Measurements from ENCODE around the gene WDSUB1.
A peak's percentile ranks its signal among the peaks of the same experiment; 100 is the strongest.

WDSUB1 gene

DNA sequence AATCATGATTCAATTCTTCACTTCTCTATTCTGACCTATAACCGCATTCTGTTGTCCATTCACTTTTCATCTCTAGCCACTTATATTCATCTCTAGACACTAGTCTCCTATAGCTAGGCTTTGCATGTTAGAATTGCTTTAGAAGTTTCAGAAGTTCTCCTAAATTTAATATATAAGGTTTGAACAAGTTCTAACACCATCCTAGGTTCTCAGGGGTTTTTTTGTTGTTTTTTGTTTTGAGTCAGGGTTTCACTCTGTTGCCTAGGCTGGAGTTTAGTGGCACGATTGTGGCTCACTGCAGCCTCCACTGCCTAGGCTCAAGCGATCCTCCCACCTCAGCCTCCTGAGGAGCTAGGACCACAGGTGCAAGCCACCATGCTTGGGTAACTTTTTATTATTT lies 19.9 kb downstream of the WDSUB1 start:
- no peak for DNase-seq (ENCODE audit: low read depth in 2 of 2)

DNA sequence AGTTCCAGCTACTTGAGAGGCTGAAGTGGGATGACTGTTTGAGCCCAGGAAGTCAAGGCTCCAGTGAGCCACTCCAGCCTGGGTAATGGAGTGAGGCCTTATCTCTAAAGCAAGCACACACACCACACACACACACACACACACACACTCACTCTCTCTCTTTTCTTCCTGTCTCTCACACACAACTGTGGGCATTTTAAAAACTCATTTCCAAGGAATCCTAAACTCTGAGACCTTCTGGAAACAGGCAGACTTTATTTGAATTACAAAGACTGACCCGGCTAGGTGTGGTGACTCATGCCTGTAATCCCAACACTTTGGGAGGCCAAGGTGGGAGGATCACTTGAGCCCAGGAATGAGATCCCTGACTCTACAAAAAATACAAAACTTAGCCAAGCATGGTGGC lies 21.3 kb downstream of the WDSUB1 start:
- no peak for DNase-seq (ENCODE audit: low read depth in 2 of 2)

DNA sequence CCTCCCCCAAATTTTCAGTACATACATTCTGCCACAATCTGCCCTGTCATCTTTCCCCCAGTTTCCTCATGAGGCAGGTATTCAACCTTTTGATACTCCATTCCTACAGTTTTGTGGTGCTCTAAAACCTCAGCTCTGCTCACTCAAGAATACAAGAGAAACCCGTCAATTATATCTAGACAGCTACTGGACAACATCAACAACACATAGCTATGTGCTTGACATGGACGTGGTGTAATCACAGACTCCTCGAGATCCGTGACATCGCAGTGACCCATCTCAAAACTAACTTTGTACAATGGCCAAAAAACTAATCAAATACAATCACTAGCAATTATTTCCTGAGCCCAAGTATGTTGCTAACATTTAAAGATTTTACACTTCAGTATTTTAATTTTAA lies 23.6 kb downstream of the WDSUB1 start:
- no peak for DNase-seq (ENCODE audit: low read depth in 2 of 2)

DNA sequence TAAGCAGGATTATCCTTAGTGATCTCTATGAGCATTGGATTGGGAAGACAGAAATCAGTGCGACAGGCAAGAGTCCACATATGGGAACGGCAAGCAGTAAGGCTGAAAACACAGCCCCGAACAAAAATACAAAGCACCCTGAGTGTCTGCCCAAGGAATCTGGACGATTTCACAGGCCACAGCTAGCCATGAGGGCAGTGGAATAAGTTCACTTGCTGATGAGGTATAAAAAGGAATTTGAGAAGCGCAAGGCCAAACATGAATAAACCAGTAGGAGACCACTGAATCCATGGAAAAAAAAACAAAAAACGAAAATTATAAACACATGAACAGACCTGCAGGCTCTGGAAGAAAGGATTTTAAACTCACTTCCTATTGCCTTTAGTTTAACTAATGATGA lies 24.3 kb downstream of the WDSUB1 start:
- DNase-seq (ENCODE audit: low read depth in 2 of 2) = no peak

DNA sequence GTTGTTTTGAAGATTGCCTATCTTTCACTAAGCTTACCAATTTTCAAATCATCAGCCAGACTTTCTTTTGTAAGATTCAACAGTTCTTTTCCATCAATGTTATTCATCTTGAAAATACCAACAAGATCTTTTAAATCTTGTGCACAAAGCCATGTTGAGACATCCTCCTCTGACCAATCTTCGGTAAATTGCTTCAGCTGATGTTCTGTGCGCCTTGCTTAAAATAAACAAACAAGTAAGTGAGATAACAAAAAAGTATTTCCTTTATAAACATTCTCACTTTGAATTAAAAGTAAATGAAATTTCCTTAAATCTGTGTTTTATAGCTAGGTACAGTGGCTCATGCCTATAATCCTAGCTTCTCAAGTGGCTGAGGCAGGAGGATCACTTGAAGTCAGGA lies 30.3 kb downstream of the WDSUB1 start:
- DNase-seq (ENCODE audit: low read depth in 2 of 2) = no peak

DNA sequence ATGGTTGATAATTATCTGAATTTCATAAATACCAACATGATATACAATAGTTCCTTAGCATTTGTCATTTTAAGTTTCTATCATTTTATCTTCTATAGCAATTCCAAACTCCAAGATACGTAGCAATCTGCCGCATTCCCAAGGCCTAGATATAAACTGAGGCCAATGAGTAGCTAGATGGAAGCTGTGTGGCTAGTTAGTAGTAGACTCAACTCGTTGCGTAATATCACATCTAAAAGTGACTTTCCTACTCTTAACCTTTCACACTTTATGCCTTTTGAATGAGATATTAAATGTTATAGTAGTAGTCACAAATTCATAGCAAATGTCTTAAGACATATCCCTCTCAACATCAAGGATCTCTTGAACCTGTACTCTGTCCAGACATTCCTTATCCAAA lies 33.6 kb downstream of the WDSUB1 start:
- DNase-seq (ENCODE audit: low read depth in 2 of 2) = no peak

DNA sequence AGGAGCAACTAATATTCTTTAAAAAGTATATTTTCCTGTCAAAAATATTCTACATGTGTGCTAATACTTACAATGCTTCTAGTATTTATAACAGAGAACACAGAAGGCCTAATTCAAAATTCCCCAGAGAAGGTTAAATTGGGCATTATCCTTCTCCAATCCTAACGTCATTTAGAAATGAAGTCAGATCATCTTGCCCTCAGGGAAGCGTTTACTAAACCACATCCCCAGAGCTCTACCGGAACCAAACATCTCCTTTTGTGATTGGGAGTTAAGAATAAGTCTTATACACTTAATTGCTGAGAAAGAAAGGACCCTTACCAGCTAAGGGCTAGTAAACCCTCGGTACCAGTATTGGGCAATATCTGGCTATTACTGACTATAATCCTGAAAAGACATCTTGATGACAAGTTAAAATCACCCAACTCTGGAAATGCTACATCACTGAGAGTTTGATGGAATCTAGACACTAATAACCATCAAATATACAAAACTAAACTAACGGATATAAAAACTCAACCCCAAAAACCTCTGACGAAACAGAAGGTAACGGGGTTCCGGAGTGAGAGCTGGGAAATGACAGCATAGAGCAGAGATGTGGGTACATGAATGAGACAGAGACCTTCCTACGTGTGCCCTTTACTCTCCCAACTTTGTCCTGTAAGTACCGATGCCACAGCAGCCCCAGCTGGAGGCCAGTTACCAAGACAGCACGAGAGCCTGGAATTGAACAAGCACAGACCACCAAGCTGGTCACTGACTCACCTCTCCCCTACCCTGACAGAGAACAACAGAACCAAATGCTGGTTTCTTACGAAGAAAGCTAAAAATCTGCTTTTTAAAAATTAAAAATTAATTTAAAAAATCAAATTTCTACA lies 35.0 kb downstream of the WDSUB1 start:
- no peak for DNase-seq (ENCODE audit: low read depth in 2 of 2)

DNA sequence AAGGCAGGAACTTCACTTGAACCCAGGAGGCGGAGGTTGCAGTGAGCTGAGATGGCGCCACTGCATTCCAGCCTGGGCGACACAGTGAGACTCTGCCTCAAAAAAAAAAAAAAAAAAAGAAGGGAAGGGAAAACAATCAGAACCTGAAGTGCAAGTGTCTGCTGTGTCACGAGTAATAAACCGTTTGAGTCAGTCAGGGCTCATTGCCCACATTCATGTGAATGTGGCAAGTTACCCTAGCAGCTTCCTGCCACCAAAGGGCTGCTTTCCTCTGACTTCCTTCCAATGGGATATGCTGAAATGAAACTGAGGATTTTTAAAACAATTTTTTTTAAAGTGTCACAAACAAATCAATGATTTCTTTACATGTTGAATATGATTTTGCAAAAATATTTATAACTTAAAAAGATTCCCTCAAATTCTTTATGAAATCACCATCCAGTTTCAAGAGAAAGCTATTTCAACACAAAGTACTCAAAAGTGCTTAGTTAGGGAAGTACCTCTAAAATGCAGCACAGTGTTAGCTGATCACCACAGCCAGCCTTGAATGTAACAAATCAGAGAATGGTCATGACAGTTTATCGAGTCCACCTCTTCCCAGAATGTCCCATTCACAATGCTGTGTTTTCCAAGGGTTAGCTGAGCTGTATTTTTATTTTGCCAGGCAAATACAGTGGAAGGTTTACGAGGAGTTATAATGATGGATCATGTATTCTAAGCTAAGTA lies 36.4 kb downstream of the WDSUB1 start:
- no peak for DNase-seq (ENCODE audit: low read depth in 2 of 2)

DNA sequence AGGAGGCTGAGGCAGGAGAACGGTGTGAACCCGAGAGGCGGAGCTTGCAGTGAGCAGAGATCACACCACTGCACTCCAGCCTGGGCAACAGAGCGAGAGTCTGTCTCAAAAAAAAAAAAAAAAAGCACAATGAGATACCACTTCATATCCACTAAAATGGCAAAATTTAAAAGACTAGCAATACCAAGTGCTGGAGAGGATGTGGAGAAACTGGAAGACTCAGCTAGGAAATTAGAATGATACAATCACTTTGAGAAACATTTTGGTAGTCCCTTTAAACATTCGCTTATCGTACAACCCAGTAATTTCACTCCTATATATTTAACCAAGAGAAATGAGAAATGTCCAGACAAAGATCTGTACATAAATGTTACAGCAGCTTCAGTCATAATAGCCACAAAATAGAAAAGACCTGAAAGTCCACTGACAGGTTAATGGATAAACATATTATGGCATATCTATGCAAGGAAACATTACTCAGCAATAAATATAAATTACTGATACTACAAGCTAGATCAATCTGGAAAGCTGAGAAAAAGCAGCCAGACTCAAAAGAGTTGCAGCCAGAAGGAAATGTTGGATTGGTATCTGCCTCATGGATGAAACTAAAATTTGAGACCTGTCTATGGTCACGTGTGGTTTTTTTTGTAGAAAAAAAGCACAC lies 40.0 kb downstream of the WDSUB1 start:
- no peak for DNase-seq (ENCODE audit: low read depth in 2 of 2)

DNA sequence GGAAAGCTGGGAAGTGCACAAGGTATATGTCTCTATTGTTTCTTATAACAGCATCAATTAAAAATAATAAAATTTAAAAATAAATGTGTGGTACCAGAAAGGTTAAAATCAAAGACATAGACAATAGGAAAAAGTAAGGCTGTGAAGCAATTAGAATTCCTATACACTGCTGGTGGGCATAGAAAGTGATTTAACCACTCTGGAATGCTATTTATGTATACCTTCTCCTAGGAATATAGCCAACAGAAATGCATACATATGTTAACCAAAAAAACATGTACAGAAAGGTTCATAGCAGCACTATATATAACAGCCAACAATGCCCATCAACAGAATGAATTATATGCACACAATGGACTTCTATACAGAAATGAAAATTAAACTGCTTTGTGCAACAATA lies 43.0 kb downstream of the WDSUB1 start:
- DNase-seq (ENCODE audit: low read depth in 2 of 2) = no peak

DNA sequence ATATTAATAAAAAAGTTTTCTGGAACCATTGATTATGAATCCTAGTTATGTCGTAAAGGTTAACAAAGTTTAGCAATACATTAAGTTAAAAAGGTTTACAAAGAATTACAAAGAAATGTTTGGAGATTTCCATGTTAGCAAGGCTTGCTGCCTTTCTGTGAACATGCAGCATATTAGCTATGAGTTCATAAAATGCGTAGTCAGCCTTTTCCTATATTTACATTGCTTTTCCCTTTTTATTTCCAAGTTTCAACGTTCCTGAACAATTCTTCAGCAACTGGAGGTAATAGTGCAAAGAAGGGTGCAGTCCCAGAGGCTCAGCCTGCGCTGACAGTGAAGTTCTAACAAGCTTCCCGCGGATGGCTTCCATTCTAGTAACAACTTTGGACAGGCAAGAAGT lies 51.6 kb downstream of the WDSUB1 start:
- DNase-seq (ENCODE audit: low read depth in 2 of 2) = no peak

DNA sequence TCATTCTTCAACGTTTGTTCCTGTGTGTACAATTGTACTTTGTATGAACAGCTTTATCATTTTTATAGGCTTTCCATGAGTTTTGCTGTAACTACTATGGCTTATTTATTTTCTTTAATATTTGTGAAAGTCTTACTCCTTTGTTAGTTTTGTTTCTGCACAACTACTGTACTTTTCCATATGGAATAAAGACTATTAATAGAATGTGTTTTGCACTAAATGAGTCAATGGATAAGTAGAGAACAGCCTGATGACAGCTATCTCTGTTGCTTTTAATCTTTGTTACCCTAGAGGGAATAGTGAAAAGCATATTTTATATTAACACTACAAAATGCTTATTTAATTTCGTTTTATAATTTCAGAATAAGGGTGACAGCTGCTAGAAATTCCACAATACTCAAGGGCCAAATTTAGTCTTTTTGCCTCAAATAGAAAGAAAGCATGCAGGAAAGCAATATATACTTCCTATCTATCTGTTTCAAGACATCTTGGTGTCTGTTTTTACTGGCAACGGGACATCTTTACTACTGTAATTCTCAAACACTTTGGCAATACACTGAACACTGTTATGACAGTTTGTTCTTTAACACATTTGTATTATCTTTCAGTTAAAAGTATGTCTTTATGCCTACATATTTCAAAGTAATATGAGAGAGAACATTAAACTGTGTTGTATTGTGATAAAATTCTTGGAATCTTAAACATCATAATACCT lies 53.9 kb downstream of the WDSUB1 start:
- no peak for DNase-seq (ENCODE audit: low read depth in 2 of 2)

DNA sequence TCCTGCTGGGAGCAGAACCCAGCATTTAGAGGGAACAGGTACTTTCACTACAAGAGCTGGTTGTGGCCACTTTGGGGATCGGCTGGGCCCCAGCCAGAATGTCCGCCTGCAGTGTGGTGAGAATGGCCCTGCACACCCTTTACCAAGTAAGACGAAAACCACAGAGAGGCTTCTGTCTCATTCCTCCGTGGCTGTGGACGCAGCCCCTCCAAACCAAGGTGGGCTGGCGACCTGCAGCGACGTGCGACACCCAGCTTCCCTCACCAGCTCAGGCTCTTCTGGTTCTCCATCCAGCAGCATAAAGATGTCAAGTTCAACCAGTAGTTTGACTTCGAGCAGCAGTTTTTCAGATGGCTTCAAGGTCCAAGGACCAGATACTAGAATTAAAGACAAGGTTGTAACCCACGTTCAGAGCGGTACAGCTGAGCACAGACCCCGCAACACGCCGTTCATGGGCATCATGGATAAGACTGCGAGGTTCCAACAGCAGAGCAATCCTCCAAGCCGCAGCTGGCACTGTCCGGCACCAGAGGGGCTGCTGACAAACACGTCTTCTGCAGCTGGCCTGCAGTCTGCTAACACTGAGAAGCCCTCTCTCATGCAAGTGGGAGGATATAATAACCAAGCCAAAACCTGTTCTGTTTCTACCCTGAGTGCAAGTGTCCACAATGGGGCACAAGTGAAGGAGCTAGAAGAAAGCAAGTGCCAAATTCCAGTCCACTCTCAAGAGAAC lies 56.2 kb downstream of the WDSUB1 start:
- no peak for DNase-seq (ENCODE audit: low read depth in 2 of 2)

DNA sequence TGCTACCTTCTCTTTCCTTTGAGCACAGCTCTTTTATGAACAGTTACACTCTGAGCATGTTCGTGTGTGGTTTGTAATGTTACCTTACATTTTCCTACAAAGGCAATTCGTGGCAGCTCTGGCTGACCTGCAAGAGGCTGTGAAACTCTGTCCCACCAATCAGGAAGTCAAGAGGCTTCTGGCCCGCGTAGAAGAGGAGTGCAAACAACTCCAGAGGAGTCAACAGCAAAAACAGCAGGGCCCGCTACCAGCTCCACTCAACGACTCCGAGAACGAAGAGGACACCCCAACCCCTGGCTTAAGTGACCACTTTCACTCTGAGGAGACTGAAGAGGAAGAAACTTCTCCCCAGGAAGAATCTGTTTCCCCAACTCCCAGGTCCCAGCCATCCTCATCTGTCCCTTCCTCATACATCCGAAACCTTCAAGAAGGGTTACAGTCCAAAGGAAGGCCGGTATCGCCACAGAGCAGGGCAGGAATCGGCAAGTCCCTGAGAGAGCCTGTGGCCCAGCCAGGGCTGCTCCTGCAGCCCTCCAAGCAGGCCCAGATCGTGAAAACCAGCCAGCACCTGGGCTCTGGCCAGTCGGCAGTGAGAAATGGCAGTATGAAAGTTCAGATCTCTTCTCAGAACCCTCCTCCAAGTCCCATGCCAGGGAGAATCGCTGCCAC lies 56.9 kb downstream of the WDSUB1 start:
- DNase-seq (ENCODE audit: low read depth in 2 of 2) = no peak

DNA sequence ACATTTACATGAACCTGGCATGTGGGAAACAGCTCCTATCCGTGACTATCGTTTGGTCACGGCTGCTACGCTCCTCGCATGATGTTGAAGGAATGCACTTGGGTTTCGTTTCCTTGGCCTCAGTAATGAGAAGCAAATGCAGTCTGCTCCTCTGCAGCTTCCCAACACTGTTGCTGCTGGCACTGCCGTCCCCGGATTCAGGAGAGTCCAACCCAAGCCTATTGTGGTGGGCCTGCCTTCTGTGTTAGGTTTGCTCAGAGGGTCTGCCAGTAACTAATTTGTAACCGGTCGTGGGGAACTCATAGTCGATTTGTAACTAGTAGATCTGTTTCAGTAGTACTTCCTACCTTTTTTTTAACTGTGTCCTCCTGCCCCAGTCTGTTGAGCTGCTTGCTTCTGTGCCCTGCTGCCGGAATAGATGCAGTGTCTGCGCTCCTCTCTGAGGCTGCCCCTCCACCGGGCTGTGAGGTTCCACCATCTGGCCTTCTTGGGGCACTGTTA lies 58.4 kb downstream of the WDSUB1 start:
- no peak for DNase-seq (ENCODE audit: low read depth in 2 of 2)

DNA sequence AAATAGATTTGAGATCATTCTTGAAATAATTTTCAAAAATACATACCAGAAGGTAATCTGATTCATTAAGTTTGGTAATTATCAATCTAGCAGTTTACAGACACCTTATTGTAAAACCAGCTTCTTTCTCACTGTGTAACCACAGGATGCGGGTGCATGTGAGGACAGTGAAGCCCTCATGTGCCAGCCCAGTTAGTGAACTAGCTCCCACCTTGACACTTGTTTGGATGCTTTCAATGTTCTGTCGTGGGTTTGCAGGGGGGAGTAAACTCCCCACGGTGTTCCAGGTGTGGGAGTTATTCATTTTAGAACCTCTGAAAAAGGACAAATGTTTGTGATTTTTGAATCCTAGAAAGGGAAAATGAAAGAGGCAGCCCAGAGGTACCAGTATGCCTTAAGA lies 59.0 kb downstream of the WDSUB1 start:
- peak in 1 of 2 donors; percentile 15 for DNase-seq (ENCODE audit: low read depth in 2 of 2)

DNA sequence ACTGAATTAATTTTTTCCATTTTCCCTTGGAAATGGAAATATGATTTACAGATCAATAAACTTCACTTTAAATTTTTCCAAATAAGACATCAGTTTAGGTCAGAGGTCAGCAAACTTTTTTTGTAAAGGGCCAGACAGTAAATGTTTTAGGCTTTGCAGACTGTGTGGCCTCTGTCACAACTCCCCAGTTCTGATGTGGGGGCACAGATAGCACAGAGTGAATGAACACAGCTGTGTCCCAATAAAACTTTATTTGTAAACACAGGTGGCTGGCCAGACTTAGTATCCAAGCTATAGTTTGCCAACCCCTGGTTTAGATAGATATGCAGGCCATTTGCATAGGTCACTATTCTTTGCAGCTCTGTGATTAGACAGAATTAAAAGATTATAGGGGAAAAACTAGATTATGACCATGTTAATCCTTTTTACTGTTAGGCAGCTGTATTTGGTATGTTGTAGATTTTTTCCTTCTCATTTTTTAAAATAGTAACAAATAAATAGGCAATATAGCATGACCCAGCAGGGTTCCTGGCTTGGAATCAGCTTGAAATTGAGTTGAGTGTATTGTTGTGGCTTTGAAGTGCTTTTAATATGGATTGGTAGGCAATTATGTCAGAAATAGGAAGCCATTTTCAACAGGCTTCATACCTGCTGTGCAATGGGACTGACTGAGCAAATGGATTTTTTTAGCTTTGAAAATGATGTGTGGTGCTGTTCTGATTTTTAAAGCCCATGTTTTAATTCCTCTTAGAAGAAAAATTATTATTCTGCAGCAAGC lies 59.7 kb downstream of the WDSUB1 start:
- DNase-seq (ENCODE audit: low read depth in 2 of 2) = no peak

DNA sequence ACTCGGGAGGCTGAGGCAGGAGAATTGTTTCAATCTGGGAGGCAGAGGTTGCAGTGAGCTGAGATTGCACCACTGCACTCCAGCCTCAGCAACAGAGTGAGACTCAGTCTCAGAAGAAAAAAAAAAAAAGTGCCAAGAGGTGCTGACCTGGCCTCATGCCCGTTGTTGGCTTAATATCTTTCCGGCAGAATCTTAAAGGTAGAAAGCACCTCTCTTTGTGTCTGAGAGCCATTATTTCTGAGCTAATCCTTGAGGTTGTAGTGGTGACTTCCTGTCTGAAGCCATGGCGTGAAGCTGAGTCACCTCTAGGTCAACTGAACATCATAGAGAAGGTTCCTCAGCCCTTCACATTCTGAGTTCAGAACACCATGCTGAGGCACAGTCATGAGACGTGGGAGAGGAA lies 60.4 kb downstream of the WDSUB1 start:
- DNase-seq (ENCODE audit: low read depth in 2 of 2) = peak; percentile 31 to 33
